Thyroid gland (tissue), 4 donors: Measurements from ENCODE around the gene TMEM176A. TPM values are rescaled to one million over a fixed set of nuclear protein-coding genes. Genes with fewer than 3 reads are reported as not detected.

Source experiments
- DNase-seq, 2 donors: peaks; one replicate each; pipeline ENCODE4 v3.0.0-alpha.2; 2019
- H3K27ac ChIP-seq, 3 donors: fragments of 200-600 bp; sonication (generic); 1 replicate in 2 of 3; 2 replicates in 1 of 3; pipeline ENCODE4 v1.5.1; 2016 to 2019; ENCODE audit warnings: mild to moderate bottlenecking in 1 of 3, moderate library complexity in 1 of 3
- H3K27me3 ChIP-seq: fragments of 200-600 bp; sonication (generic); one replicate; pipeline ENCODE4 v1.5.1; 2019
- H3K36me3 ChIP-seq, 2 donors: fragments of 200-600 bp; sonication (generic); one replicate each; pipeline ENCODE4 v1.5.1; 2016 to 2019
- H3K4me1 ChIP-seq, 2 donors: fragments of 200-600 bp; sonication (generic); one replicate each; pipeline ENCODE4 v1.5.1; 2017 to 2019
- H3K4me3 ChIP-seq, 3 donors: fragments of 200-600 bp; sonication (generic); replicated peaks in 1 of 3; 1 replicate in 2 of 3; 2 replicates in 1 of 3; pipeline ENCODE4 v1.5.1; 2016; ENCODE audit warnings: mild to moderate bottlenecking in 1 of 3
- H3K9me3 ChIP-seq: fragments of 200-600 bp; sonication (generic); one replicate; pipeline ENCODE4 v1.5.1; 2017
- POLR2A ChIP-seq, 2 donors: fragments of 450-650 bp; IDR thresholded peaks; one replicate each; pipeline ENCODE4 v1.6.1; 2017; ENCODE audit warnings: antibody characterized with exemption in 2 of 2, mild to moderate bottlenecking in 2 of 2, moderate library complexity in 1 of 2
- WGBS, 2 donors: methylation state at CpG; one replicate each; pipeline ENCODE4 v1.1.5; 2017; 5-methylcytosine and 5-hydroxymethylcytosine counted together
- intact Hi-C: fragments of 100-400 bp; cut with DNase I; formaldehyde crosslinking; loops from one replicate; pipeline ENCODE4 v1.15.1; 2023
- total RNA-seq, 4 donors: library from RNA; depleted of rRNA; stranded (reverse); fragments of >200 nt; gene quantifications; one replicate each; pipeline ENCODE4 v1.2.3, GENCODE V29; 2016
- TF ChIP-seq, protein P1 (sequence below), 6 experiments: fragments of 200-600 bp in 3 of 6; fragments of 450-650 bp in 3 of 6; sonication (generic) in 3 of 6; IDR thresholded peaks; one replicate each; pipeline ENCODE4 v1.5.1; 2016 to 2019; ENCODE audit warnings: antibody characterized with exemption in 6 of 6, mild to moderate bottlenecking in 2 of 6, inconsistent platforms in 1 of 6, moderate library complexity in 1 of 6

The TMEM176A gene
- total RNA-seq, 4 donors from 2014 or later = 3.7 to 34.0 (median 14.7) TPM

DNA sequence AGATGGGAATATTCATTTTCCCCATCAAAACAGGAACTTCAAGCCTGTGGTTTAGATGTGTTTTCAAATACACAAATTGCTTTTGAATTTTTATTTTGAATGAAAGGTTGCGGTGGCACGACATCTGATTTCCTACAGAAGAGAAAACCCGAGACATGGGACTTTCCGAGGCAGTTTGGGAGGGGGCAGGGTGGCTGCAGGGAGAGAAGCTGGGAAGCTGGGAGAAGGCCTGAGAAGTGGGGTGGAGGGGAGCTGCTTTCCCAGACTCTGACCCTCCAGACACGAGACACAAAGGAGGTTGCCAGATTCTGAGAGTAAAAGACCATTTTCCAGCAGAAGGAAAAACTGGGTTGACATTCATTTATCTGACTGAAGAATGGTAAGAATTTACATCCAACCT, 19.6 kb downstream of the TMEM176A start:
- intact Hi-C loops = no loop called here
- 60 to 69% methylated on average over 5 of the region's 5 CpGs for WGBS, 2 donors
- H3K4me1 ChIP-seq = no peaks in the 10 kb centered on the region
- no peaks in the 10 kb centered on the region for H3K27me3 ChIP-seq
- TF ChIP-seq POLR2A (IDR thresholded peaks at IDR 0.05) = no peak
- TF ChIP-seq, protein P1, sequence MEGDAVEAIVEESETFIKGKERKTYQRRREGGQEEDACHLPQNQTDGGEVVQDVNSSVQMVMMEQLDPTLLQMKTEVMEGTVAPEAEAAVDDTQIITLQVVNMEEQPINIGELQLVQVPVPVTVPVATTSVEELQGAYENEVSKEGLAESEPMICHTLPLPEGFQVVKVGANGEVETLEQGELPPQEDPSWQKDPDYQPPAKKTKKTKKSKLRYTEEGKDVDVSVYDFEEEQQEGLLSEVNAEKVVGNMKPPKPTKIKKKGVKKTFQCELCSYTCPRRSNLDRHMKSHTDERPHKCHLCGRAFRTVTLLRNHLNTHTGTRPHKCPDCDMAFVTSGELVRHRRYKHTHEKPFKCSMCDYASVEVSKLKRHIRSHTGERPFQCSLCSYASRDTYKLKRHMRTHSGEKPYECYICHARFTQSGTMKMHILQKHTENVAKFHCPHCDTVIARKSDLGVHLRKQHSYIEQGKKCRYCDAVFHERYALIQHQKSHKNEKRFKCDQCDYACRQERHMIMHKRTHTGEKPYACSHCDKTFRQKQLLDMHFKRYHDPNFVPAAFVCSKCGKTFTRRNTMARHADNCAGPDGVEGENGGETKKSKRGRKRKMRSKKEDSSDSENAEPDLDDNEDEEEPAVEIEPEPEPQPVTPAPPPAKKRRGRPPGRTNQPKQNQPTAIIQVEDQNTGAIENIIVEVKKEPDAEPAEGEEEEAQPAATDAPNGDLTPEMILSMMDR (IDR thresholded peaks at IDR 0.05) = no peak
- DNase-seq = no peak
- H3K9me3 ChIP-seq = no peaks in the 10 kb centered on the region
- no peaks in the 10 kb centered on the region for H3K36me3 ChIP-seq
- no peak overlapping the region for H3K27ac ChIP-seq
- no peak overlapping the region for H3K4me3 ChIP-seq

GRCh38 chr7:150820578-150821198, 20.1 kb downstream of the TMEM176A start:
- DNase-seq = no peak
- Histone ChIP-seq H3K27me3 (no peaks in the 10 kb centered on the region), H3K9me3 (no peaks in the 10 kb centered on the region), H3K4me1 (no peaks in the 10 kb centered on the region), H3K36me3 (no peaks in the 10 kb centered on the region), H3K27ac (no peak overlapping the region), H3K4me3 (no peak overlapping the region)
- WGBS, 2 donors = 69 to 84% methylated on average over 7 of the region's 7 CpGs
- TF ChIP-seq POLR2A (IDR thresholded peaks at IDR 0.05) = no peak
- TF ChIP-seq, protein P1 (IDR thresholded peaks at IDR 0.05) = no peak
- intact Hi-C loops = no loop called here

GRCh38 chr7:150823043-150823442, 22.5 kb downstream of the TMEM176A start:
- Histone ChIP-seq H3K36me3 (no peaks in the 10 kb centered on the region), H3K27ac (no peak overlapping the region), H3K4me3 (no peak overlapping the region), H3K4me1 (no peaks in the 10 kb centered on the region), H3K27me3 (no peaks in the 10 kb centered on the region), H3K9me3 (no peaks in the 10 kb centered on the region)
- no peak for TF ChIP-seq POLR2A (IDR thresholded peaks at IDR 0.05)
- TF ChIP-seq, protein P1 (IDR thresholded peaks at IDR 0.05) = no peak
- intact Hi-C loops = no loop called here
- no peak for DNase-seq
- 82 to 89% methylated on average over 8 of the region's 8 CpGs for WGBS, 2 donors

GRCh38 chr7:150823484-150824126, 23.0 kb downstream of the TMEM176A start:
- H3K27me3 ChIP-seq = no peaks in the 10 kb centered on the region
- H3K4me3 ChIP-seq = no peak overlapping the region
- no peaks in the 10 kb centered on the region for H3K9me3 ChIP-seq
- H3K27ac ChIP-seq = no peak overlapping the region
- TF ChIP-seq POLR2A (IDR thresholded peaks at IDR 0.05) = no peak
- TF ChIP-seq, protein P1 (IDR thresholded peaks at IDR 0.05) = no peak
- WGBS, 2 donors = 83 to 87% methylated on average over 10 of the region's 10 CpGs
- intact Hi-C loops = no loop called here
- H3K36me3 ChIP-seq = no peaks in the 10 kb centered on the region
- no peaks in the 10 kb centered on the region for H3K4me1 ChIP-seq
- DNase-seq = no peak

DNA sequence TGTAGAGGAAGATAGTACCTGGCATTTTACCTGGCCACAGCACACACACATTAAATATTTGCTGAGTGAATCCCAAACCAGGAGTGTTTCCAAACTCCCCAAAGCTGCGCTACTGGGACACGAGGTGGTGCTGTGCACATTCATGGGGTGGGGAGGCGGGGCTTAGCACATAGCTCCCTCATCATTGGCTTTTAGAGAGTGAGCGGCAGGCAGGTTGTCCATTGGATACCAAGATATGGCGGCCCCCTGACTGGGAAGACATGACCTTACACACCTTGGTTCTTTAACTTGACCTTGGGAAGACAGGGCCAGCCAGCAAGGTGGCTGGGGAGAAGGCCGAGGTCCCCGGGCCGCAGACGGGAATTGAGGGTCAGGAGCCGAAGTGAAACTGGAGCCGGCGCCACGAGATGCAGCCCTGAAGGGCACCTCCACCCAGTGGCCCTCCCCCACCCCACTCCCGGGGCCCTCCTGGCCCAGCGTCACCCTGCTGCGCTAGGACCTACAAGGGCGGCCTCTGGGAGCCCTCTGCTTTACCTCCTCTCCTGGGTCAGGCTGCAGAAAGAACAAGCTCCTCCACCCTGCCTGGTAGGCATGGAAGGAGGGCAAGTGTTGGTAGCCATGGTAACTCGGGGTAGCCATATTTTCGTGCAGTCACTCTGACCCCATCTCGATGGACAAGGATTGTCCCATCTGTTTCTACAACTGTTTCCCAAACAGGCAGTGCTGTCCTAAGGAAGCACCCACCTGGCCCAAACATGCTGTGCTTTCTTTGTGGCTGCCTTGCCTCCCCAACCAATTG, 24.0 kb downstream of the TMEM176A start:
- intact Hi-C loops = no loop called here
- no peak overlapping the region for H3K4me3 ChIP-seq
- DNase-seq = no peak
- H3K36me3 ChIP-seq = no peaks in the 10 kb centered on the region
- H3K27ac ChIP-seq = no peak overlapping the region
- no peaks in the 10 kb centered on the region for H3K4me1 ChIP-seq
- no peaks in the 10 kb centered on the region for H3K9me3 ChIP-seq
- WGBS, 2 donors = 91 to 95% methylated on average over 10 to 20 of the region's 20 CpGs
- TF ChIP-seq POLR2A (IDR thresholded peaks at IDR 0.05) = no peak
- TF ChIP-seq, protein P1 (IDR thresholded peaks at IDR 0.05) = no peak
- no peaks in the 10 kb centered on the region for H3K27me3 ChIP-seq
